ENCODE data around the gene RCSD1. TPM values are rescaled to one million over a fixed set of nuclear protein-coding genes. Genes with fewer than 3 reads are reported as not detected.

The RCSD1 gene
- total and polyA plus RNA-seq, 3 donors from 2014 or later = 13.8 to 24.7 (median 14.1) TPM

DNA sequence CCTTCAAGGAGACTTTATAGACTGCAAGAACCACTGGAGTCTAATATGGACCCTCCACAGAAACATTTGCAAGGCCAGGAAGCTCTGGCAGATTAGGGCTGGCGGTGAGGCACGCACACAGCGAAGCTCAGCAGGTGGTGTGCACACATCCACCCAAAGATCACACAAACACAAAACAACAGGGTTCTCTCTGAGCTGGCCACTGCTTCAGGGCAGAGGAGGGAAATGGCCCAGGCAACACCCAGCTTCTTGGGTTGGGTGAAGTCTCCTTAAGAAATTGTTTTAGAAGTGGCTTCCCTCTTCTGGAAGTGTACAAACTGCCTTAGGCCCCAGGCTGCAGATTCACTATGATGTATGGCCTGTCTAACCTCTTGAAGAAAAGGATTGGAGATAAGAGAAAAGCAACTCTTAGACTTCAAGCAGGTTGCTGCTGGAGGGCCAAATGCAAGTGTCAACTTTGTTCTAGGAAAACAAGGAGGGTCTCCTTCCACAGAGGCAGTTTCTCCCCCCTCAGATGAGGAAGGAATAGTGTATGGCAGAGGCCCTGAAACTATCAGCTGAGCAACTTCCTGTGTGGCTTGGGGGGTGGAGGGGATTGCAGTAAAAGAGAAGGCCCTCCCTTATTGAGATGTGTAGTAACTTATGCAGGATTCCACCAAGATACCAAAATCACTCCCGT is 2.0 kb downstream of the RCSD1 start:
- Histone ChIP-seq H3K36me3 (ENCODE audit: low read depth, missing control alignments) (no peaks in the 10 kb centered on the region), H3K27ac (peak overlapping the region; percentile 7 to 33), H3K9me3 (no peaks in the 10 kb centered on the region), H3K27me3 (no peaks in the 10 kb centered on the region), H3K4me1 (peaks cover 29% of the 10 kb centered on the region), H3K4me3 (no peak overlapping the region)
- TF ChIP-seq, protein P1, sequence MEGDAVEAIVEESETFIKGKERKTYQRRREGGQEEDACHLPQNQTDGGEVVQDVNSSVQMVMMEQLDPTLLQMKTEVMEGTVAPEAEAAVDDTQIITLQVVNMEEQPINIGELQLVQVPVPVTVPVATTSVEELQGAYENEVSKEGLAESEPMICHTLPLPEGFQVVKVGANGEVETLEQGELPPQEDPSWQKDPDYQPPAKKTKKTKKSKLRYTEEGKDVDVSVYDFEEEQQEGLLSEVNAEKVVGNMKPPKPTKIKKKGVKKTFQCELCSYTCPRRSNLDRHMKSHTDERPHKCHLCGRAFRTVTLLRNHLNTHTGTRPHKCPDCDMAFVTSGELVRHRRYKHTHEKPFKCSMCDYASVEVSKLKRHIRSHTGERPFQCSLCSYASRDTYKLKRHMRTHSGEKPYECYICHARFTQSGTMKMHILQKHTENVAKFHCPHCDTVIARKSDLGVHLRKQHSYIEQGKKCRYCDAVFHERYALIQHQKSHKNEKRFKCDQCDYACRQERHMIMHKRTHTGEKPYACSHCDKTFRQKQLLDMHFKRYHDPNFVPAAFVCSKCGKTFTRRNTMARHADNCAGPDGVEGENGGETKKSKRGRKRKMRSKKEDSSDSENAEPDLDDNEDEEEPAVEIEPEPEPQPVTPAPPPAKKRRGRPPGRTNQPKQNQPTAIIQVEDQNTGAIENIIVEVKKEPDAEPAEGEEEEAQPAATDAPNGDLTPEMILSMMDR (IDR thresholded peaks at IDR 0.05) = no peak
- no peak for TF ChIP-seq POLR2A (IDR thresholded peaks at IDR 0.05)
- intact Hi-C loops (cut with DNase I; ENCODE audit: low total_unique reads) = no loop called here
- no peak for DNase-seq
- WGBS, 2 donors = 76 to 82% methylated on average over 4 of the region's 4 CpGs

DNA sequence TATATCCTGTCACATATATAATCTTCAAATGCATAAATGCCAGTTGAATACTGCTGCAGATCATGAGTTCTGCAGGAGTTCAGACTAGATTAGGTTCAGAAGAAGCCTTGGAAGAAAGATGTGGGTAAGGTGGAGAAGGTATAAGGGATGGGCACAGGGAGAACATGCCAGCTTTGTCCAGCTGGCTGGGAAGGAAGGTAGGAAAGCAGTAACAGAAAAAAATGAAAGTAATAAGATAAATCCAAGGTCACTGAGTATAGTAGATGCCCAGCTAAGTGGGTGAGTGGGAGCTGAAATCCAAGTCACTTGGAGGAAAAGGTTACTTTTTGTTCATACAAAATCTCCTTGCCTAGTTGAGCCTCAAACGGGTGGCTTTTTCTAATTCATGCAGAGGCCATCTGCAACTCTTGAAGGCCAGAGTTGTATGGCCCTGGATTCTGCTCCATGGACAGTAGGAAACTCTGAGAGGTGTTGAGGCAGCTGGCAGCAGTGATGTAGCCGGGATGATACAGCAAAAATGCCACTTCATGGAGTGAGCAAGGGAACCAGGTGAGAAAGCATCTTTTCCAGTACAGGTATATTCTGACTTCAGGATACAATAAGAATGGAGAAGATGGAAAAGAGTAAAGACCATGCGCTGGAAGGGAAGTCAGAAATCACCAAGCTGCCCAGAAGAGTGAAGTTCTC is 3.4 kb downstream of the RCSD1 start:
- no peak for TF ChIP-seq POLR2A (IDR thresholded peaks at IDR 0.05)
- TF ChIP-seq, protein P1 (IDR thresholded peaks at IDR 0.05) = no peak
- H3K36me3 ChIP-seq (ENCODE audit: low read depth, missing control alignments) = no peaks in the 10 kb centered on the region
- no peaks in the 10 kb centered on the region for H3K27me3 ChIP-seq
- no peak overlapping the region for H3K4me3 ChIP-seq
- DNase-seq = no peak
- intact Hi-C loops (cut with DNase I; ENCODE audit: low total_unique reads) = no loop called here
- no peaks in the 10 kb centered on the region for H3K9me3 ChIP-seq
- peaks cover 30% of the 10 kb centered on the region for H3K4me1 ChIP-seq
- WGBS, 2 donors = 77 to 82% methylated on average over 3 of the region's 3 CpGs
- no peak overlapping the region for H3K27ac ChIP-seq

DNA sequence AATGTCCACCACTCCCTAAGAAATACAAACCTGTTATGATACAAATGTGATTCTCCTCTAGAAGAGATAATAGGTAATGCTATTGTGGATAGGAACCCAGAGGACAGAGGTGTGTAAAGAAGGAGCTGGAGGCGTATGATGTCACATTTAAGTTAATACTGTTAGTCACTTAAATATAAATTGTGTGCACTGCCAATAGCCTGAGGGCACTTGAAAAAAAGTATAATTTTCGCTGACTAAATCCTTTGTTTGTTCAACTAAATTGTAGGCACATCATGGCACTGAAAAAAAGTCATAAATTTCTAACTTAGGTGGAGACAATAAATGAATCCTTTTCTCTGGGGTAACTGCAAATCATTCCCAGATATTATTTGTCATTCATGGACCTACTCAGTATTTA is 4.4 kb downstream of the RCSD1 start:
- 86 to 94% methylated on average over 2 of the region's 2 CpGs for WGBS, 2 donors
- DNase-seq = no peak
- H3K36me3 ChIP-seq (ENCODE audit: low read depth, missing control alignments) = no peaks in the 10 kb centered on the region
- H3K27me3 ChIP-seq = no peaks in the 10 kb centered on the region
- intact Hi-C loops (cut with DNase I; ENCODE audit: low total_unique reads) = no loop called here
- no peaks in the 10 kb centered on the region for H3K9me3 ChIP-seq
- H3K27ac ChIP-seq = peak overlapping the region in 1 of 2 donors; percentile 55
- peaks cover 30% of the 10 kb centered on the region for H3K4me1 ChIP-seq
- TF ChIP-seq POLR2A (IDR thresholded peaks at IDR 0.05) = no peak
- TF ChIP-seq, protein P1 (IDR thresholded peaks at IDR 0.05) = no peak
- H3K4me3 ChIP-seq = no peak overlapping the region

DNA sequence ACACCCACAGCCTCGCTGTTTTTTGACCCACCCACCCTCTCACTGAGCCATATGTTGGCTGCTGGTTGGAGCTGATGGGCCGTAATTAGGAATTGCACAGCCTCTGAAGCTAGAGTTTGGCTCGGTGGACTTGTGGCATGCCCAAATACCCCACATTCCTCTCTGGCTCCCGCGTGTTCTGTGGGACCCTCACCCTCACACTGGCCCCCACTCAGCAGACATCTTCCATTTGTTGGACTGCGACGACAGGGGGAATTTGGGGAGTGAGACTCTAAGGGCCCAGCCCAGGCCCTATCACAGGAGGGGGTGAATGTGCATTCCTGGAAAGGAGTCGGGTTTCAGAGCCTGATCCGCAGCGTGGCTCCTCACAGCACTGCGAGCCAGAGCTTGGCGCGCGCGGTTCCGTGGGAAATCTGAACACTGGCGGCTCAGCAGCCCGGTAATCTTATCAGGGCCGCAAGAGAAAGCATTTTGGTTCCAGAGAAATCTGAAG is 5.2 kb downstream of the RCSD1 start:
- WGBS, 2 donors = 11 to 28% methylated on average over 18 to 19 of the region's 19 CpGs
- Histone ChIP-seq H3K4me1 (peaks cover 30% of the 10 kb centered on the region), H3K9me3 (no peaks in the 10 kb centered on the region), H3K27ac (peak overlapping the region in 1 of 2 donors; percentile 35), H3K36me3 (ENCODE audit: low read depth, missing control alignments) (no peaks in the 10 kb centered on the region), H3K27me3 (no peaks in the 10 kb centered on the region), H3K4me3 (no peak overlapping the region)
- intact Hi-C loops (cut with DNase I; ENCODE audit: low total_unique reads) = no loop called here
- TF ChIP-seq POLR2A (IDR thresholded peaks at IDR 0.05) = no peak
- TF ChIP-seq, protein P1 (IDR thresholded peaks at IDR 0.05) = no peak
- peak; percentile 70 for DNase-seq

Data from testis (tissue), 3 donors.